ENCODE results near the gene TMPO.
"Not testable (repeated sequence)": the region's sequence is repeated elsewhere in the genome, so short reads cannot be mapped to it uniquely, and the experiment has no call there.

TMPO gene, protein sequence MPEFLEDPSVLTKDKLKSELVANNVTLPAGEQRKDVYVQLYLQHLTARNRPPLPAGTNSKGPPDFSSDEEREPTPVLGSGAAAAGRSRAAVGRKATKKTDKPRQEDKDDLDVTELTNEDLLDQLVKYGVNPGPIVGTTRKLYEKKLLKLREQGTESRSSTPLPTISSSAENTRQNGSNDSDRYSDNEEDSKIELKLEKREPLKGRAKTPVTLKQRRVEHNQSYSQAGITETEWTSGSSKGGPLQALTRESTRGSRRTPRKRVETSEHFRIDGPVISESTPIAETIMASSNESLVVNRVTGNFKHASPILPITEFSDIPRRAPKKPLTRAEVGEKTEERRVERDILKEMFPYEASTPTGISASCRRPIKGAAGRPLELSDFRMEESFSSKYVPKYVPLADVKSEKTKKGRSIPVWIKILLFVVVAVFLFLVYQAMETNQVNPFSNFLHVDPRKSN

GRCh38 chr12:98515287-98516110, at the start of gene TMPO:
Gene TMPO, plus strand, starts transcription at chr12:98515590. Its CDS starts 278 bp downstream, at chr12:98515868.
- Mint-ChIP-seq H3K36me3 (peaks cover 16% of the 10 kb centered on the region), H3K27me3 (no peaks in the 10 kb centered on the region), H3K9me3 (no peaks in the 10 kb centered on the region), H3K4me3 (peak within 1 kb of the TSS; percentile 99), H3K4me1 (peaks cover 32% of the 10 kb centered on the region), H3K27ac (peak within 1 kb of the TSS; percentile 95)
- ATAC-seq, result peak; percentile 95

DNA sequence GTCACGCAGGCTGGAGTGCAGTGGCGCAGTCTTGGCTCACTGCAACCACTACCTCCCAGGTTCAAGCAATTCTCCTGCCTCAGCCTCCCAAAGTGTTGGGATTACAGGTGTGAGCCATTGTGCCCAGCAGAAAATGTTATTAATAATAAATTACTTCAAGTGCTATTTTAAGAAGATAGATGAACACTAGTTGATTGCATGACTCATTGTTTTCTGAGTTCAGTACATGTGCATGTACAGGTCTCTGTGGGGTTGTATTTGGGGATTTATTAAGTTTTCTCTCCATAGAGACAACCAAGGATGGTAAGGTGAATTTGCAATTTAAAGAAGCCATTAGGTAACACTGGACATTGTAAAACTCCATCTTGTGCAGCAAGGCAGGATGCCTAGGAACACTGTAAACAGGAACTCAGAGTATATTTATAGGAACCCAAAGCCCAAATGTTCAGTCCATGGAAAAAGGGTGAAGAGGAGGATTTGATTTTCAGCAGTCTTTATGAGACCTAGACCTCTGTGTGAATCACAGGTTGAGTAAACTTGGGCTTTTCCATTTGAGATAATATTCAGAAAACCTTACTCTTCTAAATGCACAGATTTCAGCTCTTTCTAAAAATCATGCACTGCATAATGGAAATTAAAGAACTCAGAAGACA, 49.3 kb upstream of the TMPO start:
- Mint-ChIP-seq H3K27me3 (peaks cover 28% of the 10 kb centered on the region), H3K9me3 (no peaks in the 10 kb centered on the region), H3K27ac (no peak overlapping the region), H3K4me3 (no peak overlapping the region), H3K4me1 (no peaks in the 10 kb centered on the region), H3K36me3 (no peaks in the 10 kb centered on the region)
- ATAC-seq, result no peak

DNA sequence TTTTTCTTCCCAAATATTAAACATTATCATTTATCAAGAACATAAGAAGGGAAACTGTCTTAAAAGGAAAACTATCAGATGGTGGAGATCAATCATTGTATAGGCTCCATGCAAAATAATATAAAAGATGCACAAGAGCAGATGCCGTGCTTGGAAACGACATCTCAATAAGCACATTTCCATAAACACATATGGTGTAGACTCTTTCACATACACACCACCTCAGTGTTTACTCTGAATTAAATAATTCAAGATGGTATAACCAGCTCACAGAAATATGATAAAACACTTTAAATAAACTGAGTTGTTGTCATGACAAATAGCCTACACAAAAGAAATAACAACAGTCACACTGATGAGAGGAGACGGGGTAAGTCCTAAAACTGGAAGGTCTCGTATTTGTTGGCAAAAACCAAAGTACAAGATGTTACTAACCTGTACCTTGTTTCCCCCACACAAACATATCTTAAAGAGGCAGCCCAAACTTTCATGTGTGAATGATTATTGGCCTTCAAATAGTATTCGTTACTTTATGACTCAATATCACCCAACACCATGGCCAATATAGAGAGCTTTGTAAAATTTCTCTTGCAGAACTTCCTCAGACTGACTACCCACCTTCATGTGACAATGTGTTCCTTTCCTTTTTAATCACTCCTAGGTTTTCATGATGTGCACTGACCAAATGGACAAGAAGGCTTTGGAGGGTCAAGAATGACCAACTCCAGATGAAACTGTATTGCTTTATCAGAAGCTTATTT, 48.6 kb upstream of the TMPO start:
- Mint-ChIP-seq H3K36me3 (no peaks in the 10 kb centered on the region), H3K27ac (no peak overlapping the region), H3K4me1 (no peaks in the 10 kb centered on the region), H3K9me3 (no peaks in the 10 kb centered on the region), H3K27me3 (peaks cover 28% of the 10 kb centered on the region), H3K4me3 (no peak overlapping the region)
- no peak for ATAC-seq

DNA sequence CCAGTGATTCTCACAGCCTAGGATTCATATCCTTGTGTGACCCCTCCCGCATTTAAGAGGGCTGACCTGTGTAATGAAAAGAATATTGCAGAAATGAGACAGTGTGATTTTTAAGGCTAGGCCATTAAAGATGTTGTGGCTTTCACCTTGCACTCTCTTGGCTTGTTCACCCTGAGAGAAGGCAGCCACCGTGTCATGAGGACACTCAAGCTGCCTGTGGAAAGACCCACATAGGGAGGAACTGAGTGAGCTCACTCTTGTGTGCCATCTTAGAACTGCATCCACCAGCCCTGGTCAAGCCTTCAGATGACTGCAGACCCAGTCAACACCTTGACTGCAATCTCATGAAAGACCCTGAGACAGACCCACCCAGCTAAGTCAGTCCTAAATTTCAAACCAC, 46.3 kb upstream of the TMPO start:
- Mint-ChIP-seq H3K4me3 (no peak overlapping the region), H3K9me3 (no peaks in the 10 kb centered on the region), H3K4me1 (no peaks in the 10 kb centered on the region), H3K36me3 (no peaks in the 10 kb centered on the region), H3K27me3 (peaks cover 28% of the 10 kb centered on the region), H3K27ac (no peak overlapping the region)
- no peak for ATAC-seq

DNA sequence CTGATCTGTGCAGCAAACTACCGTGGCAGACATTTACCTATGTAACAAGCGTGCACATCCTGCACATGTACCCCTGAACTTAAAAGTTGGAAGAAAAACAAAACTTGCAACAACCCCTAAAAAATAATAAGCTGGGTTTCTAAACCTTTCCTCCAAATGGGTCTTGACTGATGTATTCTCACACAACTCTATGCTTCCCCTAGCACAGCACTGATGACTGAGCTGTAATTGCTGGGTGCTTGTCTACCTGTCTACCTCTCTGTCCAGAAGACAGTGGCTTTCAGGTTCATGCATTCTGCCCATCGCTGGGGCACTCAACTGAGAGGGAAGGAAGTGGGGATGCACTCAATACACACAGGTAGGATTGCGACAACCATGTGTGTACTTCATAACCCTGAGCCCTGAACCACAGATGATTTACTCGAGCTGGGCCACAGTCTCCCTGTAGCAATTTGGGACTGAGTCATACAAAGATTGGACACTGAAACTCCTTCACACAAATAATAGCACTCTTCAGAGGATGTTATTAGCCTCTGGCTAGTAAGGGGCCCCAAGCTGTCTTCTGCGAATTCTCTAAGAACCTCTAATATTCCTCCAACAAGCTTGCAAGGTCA, 44.8 kb upstream of the TMPO start:
- Mint-ChIP-seq H3K27ac (no peak overlapping the region), H3K36me3 (no peaks in the 10 kb centered on the region), H3K4me3 (no peak overlapping the region), H3K27me3 (peaks cover 28% of the 10 kb centered on the region), H3K9me3 (no peaks in the 10 kb centered on the region), H3K4me1 (no peaks in the 10 kb centered on the region)
- ATAC-seq, result no peak

DNA sequence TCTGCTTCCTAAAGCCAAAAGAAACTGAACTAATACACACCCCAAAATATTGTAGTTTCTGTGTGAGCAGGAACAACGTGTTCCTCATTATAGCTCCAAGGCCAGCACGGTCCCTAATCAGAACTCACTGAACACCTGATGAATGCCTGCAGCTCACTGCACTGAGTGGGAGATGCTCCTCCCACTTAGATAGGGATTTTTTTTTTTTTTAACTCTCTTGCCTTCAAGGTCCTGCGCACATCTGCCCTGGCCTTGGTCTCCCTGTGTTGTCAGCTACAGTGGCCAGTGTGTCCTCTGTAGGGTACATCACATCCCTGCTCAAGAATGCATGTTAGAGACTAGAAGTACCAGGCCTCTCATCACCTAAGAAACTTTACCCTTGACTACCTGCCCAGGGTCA, 44.3 kb upstream of the TMPO start:
- Mint-ChIP-seq H3K4me3 (no peak overlapping the region), H3K4me1 (no peaks in the 10 kb centered on the region)

GRCh38 chr12:98475565-98475908, 39.9 kb upstream of the TMPO start:
- H3K27me3 Mint-ChIP-seq, result no peaks in the 10 kb centered on the region
- no peak for ATAC-seq
- H3K9me3 Mint-ChIP-seq, result peaks cover 8% of the 10 kb centered on the region

More for the DNA sequence above, 44.3 kb upstream of the TMPO start:
- Mint-ChIP-seq H3K27ac (no peak overlapping the region), H3K27me3 (peaks cover 28% of the 10 kb centered on the region), H3K36me3 (no peaks in the 10 kb centered on the region), H3K9me3 (no peaks in the 10 kb centered on the region)
- ATAC-seq, result no peak

GRCh38 chr12:98478606-98479005, 36.8 kb upstream of the TMPO start:
- H3K36me3 Mint-ChIP-seq, result peaks cover 5% of the 10 kb centered on the region
- H3K4me1 Mint-ChIP-seq, result no peaks in the 10 kb centered on the region
- no peak for ATAC-seq
- no peaks in the 10 kb centered on the region for H3K27me3 Mint-ChIP-seq
- no peak overlapping the region for H3K27ac Mint-ChIP-seq
- peaks cover 12% of the 10 kb centered on the region for H3K9me3 Mint-ChIP-seq
- H3K4me3 Mint-ChIP-seq, result no peak overlapping the region

More at GRCh38 chr12:98475565-98475908, 39.9 kb upstream of the TMPO start:
- H3K36me3 Mint-ChIP-seq, result no peaks in the 10 kb centered on the region
- no peaks in the 10 kb centered on the region for H3K4me1 Mint-ChIP-seq
- no peak overlapping the region for H3K27ac Mint-ChIP-seq
- no peak overlapping the region for H3K4me3 Mint-ChIP-seq

DNA sequence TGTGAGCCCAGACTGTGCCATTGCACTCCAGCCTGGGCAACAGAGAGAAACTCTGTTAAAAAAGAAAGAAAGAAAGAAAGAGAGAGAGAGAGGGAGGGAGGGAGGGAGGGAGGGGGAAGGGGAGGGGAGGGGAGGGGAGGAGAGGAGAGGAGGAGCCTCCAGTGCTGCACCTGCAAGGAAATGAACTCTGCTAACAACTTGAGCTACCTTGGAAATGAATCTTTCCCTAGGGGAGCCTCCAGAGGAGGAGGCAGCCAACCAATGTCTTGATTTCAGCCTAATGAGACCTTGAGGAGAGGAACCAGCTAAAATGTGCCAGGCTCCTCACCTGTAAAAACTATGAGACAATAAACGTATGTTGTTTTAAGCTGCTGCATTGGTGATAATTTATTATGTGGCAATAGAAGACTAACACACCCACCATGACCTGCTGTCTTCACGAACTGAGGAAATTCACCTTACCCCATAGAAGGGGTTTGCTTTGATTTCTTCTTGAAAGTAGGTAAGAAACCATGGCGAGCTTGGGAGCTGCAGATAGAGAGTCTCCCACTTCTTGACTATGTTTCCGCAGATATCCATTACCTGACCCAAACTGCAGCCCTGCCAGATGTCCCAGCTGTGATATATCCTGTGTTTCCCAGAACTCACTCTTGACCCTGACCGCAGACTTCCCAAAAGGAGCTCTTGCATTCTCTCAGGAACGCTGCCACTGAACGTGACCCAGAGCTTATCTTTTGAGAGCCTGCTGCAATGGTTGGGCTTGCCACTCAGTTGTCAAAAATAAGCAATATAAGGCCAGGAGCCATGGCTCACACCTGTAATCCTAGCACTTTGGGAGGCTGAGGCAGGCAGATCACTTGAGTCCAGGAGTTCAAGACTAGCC, 31.5 kb upstream of the TMPO start:
- Mint-ChIP-seq H3K36me3 (peaks cover 5% of the 10 kb centered on the region), H3K27ac (no peak overlapping the region)

GRCh38 chr12:98485792-98486340, 29.5 kb upstream of the TMPO start:
- no peak for ATAC-seq
- H3K27ac Mint-ChIP-seq, result no peak overlapping the region

More for the DNA sequence above, 31.5 kb upstream of the TMPO start:
- no peak overlapping the region for H3K4me3 Mint-ChIP-seq
- H3K27me3 Mint-ChIP-seq, result no peaks in the 10 kb centered on the region
- H3K4me1 Mint-ChIP-seq, result no peaks in the 10 kb centered on the region
- peaks cover 3% of the 10 kb centered on the region for H3K9me3 Mint-ChIP-seq
- no peak for ATAC-seq

DNA sequence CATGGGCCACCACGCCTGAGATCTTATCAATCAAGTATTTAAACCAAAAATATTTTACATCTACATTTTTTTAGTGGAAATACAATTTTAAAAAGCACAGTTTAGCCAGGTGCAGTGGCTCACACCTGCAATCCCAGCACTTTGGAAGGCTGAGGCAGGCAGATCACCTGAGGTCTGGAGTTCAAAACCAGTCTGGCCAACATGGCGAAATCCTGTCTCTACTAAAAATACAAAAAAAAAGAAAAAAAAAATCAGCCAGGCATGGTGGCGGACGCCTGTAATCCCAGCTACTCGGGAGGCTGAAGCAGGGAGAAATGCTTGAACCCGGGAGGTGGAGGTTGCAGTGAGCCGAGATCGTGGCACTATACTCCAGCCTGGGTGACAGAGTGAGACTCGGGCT, 27.0 kb upstream of the TMPO start:
- H3K4me3 Mint-ChIP-seq, H3K27me3 Mint-ChIP-seq, H3K4me1 Mint-ChIP-seq, H3K36me3 Mint-ChIP-seq, H3K27ac Mint-ChIP-seq, ATAC-seq, H3K9me3 Mint-ChIP-seq: not testable (repeated sequence)

More at GRCh38 chr12:98485792-98486340, 29.5 kb upstream of the TMPO start:
- H3K9me3 Mint-ChIP-seq, result peaks cover 3% of the 10 kb centered on the region
- no peak overlapping the region for H3K4me3 Mint-ChIP-seq
- H3K4me1 Mint-ChIP-seq, result peaks cover under 1% of the 10 kb centered on the region
- peaks cover 5% of the 10 kb centered on the region for H3K36me3 Mint-ChIP-seq
- no peaks in the 10 kb centered on the region for H3K27me3 Mint-ChIP-seq

- no peak overlapping the region for H3K4me3 Mint-ChIP-seq
- H3K27ac Mint-ChIP-seq, result no peak overlapping the region
- H3K36me3 Mint-ChIP-seq, result no peaks in the 10 kb centered on the region
- no peak for ATAC-seq
- H3K27me3 Mint-ChIP-seq, result no peaks in the 10 kb centered on the region
- H3K9me3 Mint-ChIP-seq, result no peaks in the 10 kb centered on the region
- H3K4me1 Mint-ChIP-seq, result peaks cover 9% of the 10 kb centered on the region
These were observed 26.2 kb upstream of the TMPO start for GRCh38 chr12:98489176-98489575.

Measured in stimulated activated memory B cell treated with anti-CD40 and anti-IgM and Interleukin-4, amounts not matched to agents 10 μg/mL and 1 μg/mL and 100 μg/mL, for 72 hours (primary cell).